ENCODE data around the gene KIAA1217.

KIAA1217 gene

GRCh38 chr10:24209946-24210491, 1.1 kb downstream of the KIAA1217 start:
- Histone ChIP-seq H3K4me1 (peaks cover 55% of the 10 kb centered on the region), H3K4me3 (ENCODE audit: low read depth, low read length) (peak overlapping the region; percentile 88), H3K4me2 (ENCODE audit: low read length) (peak overlapping the region; percentile 71), H2AFZ (peak overlapping the region; percentile 79), H3K27me3 (ENCODE audit: control insufficient read depth, insufficient read depth, low read length) (no peaks in the 10 kb centered on the region), H3K79me2 (peaks cover 14% of the 10 kb centered on the region), H3K9me3 (ENCODE audit: control insufficient read depth, low read length) (no peaks in the 10 kb centered on the region), H3K27ac (peak overlapping the region; percentile 88), H3K36me3 (ENCODE audit: control insufficient read depth, insufficient read depth, low read length) (no peaks in the 10 kb centered on the region), H3K9ac (no peak overlapping the region)
- TF ChIP-seq, protein P1, sequence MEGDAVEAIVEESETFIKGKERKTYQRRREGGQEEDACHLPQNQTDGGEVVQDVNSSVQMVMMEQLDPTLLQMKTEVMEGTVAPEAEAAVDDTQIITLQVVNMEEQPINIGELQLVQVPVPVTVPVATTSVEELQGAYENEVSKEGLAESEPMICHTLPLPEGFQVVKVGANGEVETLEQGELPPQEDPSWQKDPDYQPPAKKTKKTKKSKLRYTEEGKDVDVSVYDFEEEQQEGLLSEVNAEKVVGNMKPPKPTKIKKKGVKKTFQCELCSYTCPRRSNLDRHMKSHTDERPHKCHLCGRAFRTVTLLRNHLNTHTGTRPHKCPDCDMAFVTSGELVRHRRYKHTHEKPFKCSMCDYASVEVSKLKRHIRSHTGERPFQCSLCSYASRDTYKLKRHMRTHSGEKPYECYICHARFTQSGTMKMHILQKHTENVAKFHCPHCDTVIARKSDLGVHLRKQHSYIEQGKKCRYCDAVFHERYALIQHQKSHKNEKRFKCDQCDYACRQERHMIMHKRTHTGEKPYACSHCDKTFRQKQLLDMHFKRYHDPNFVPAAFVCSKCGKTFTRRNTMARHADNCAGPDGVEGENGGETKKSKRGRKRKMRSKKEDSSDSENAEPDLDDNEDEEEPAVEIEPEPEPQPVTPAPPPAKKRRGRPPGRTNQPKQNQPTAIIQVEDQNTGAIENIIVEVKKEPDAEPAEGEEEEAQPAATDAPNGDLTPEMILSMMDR (IDR thresholded peaks at IDR 0.05): no peak

- Histone ChIP-seq H3K27ac (no peak overlapping the region), H3K4me2 (ENCODE audit: low read length) (peak overlapping the region; percentile 71), H3K36me3 (ENCODE audit: control insufficient read depth, insufficient read depth, low read length) (no peaks in the 10 kb centered on the region), H3K4me1 (peaks cover 59% of the 10 kb centered on the region), H3K4me3 (ENCODE audit: low read depth, low read length) (peak overlapping the region; percentile 88), H2AFZ (no peak overlapping the region), H3K9ac (no peak overlapping the region), H3K79me2 (peaks cover 15% of the 10 kb centered on the region), H3K27me3 (ENCODE audit: control insufficient read depth, insufficient read depth, low read length) (no peaks in the 10 kb centered on the region), H3K9me3 (ENCODE audit: control insufficient read depth, low read length) (no peaks in the 10 kb centered on the region)
- TF ChIP-seq, protein P1 (IDR thresholded peaks at IDR 0.05): no peak
Measured at GRCh38 chr10:24210501-24210900, 1.6 kb downstream of the KIAA1217 start.

DNA sequence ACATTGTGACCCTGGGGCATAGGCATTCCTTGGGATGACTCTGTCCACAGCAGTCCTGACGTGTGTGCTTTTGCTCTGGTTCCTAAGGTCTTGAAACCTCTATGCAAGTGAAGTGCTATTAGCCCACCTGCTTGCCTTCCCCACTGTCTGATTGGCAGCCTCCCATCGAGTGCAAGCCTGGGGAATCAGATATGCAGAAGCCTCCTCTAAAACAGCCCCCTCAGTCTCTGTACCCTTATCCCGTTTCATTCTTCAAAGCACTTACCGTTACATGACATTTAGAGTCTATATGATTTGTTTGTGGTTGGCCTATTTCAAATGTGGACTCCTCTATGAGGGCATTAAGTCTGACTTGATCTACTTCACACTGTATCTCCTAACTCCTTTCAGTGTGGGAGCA, 4.3 kb downstream of the KIAA1217 start:
- H3K4me1 ChIP-seq: peaks cover 47% of the 10 kb centered on the region

DNA sequence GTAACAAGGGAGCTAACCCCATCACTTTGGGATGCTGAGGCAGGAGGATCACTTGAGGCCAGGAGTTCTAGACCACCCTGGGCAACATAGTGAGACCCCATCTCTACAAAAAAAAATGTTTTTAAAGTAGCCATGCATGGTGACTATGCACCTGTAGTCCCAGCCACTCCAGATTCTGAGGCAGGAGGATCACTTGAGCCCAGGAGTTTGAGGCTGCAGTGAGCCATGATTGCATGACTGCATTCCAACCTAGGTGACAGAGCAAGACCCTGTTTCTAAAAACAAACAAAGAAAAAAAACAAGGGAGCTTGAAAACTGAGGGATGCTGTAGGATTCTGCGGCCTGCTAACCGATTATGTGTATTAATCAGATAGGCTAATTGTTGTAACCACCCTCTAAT, 4.9 kb downstream of the KIAA1217 start:
- peaks cover 26% of the 10 kb centered on the region for H3K79me2 ChIP-seq
- H3K4me2 ChIP-seq (ENCODE audit: low read length): no peak overlapping the region
- TF ChIP-seq, protein P1 (IDR thresholded peaks at IDR 0.05): no peak
- no peaks in the 10 kb centered on the region for H3K9me3 ChIP-seq (ENCODE audit: control insufficient read depth, low read length)
- H3K9ac ChIP-seq: no peak overlapping the region
- H3K36me3 ChIP-seq (ENCODE audit: control insufficient read depth, insufficient read depth, low read length): no peaks in the 10 kb centered on the region
- peak overlapping the region; percentile 80 for H3K27ac ChIP-seq
- no peak overlapping the region for H3K4me3 ChIP-seq (ENCODE audit: low read depth, low read length)
- H3K27me3 ChIP-seq (ENCODE audit: control insufficient read depth, insufficient read depth, low read length): no peaks in the 10 kb centered on the region
- no peak overlapping the region for H2AFZ ChIP-seq
- peaks cover 43% of the 10 kb centered on the region for H3K4me1 ChIP-seq

More for the DNA sequence above, 4.3 kb downstream of the KIAA1217 start:
- H3K27me3 ChIP-seq (ENCODE audit: control insufficient read depth, insufficient read depth, low read length): no peaks in the 10 kb centered on the region
- no peak overlapping the region for H2AFZ ChIP-seq
- H3K27ac ChIP-seq: no peak overlapping the region
- no peaks in the 10 kb centered on the region for H3K36me3 ChIP-seq (ENCODE audit: control insufficient read depth, insufficient read depth, low read length)
- peaks cover 23% of the 10 kb centered on the region for H3K79me2 ChIP-seq
- TF ChIP-seq, protein P1 (IDR thresholded peaks at IDR 0.05): no peak
- H3K4me3 ChIP-seq (ENCODE audit: low read depth, low read length): no peak overlapping the region
- peak overlapping the region; percentile 40 for H3K4me2 ChIP-seq (ENCODE audit: low read length)
- no peak overlapping the region for H3K9ac ChIP-seq
- no peaks in the 10 kb centered on the region for H3K9me3 ChIP-seq (ENCODE audit: control insufficient read depth, low read length)

GRCh38 chr10:24214762-24215161, 5.8 kb downstream of the KIAA1217 start:
- peak overlapping the region; percentile 78 for H2AFZ ChIP-seq
- H3K27ac ChIP-seq: peak overlapping the region; percentile 80

More at GRCh38 chr10:24214762-24215161, 5.8 kb downstream of the KIAA1217 start:
- Histone ChIP-seq H3K9me3 (ENCODE audit: control insufficient read depth, low read length) (no peaks in the 10 kb centered on the region), H3K4me2 (ENCODE audit: low read length) (peak overlapping the region; percentile 41), H3K4me1 (peaks cover 43% of the 10 kb centered on the region), H3K79me2 (peaks cover 35% of the 10 kb centered on the region), H3K4me3 (ENCODE audit: low read depth, low read length) (peak overlapping the region; percentile 15), H3K27me3 (ENCODE audit: control insufficient read depth, insufficient read depth, low read length) (no peaks in the 10 kb centered on the region), H3K9ac (no peak overlapping the region), H3K36me3 (ENCODE audit: control insufficient read depth, insufficient read depth, low read length) (no peaks in the 10 kb centered on the region)
- TF ChIP-seq, protein P1 (IDR thresholded peaks at IDR 0.05): no peak
